GM12874 (cell line): ENCODE results near the gene KRT25.

Experiments
- TF ChIP-seq, protein P1 (sequence below): IDR thresholded peaks from 2 replicates; pipeline ENCODE4 v1.5.1; 2011; ENCODE audit warnings: low read depth, mild to moderate bottlenecking, control low read depth, low read length, moderate library complexity; ENCODE audit not compliant: insufficient read depth

The KRT25 gene

DNA sequence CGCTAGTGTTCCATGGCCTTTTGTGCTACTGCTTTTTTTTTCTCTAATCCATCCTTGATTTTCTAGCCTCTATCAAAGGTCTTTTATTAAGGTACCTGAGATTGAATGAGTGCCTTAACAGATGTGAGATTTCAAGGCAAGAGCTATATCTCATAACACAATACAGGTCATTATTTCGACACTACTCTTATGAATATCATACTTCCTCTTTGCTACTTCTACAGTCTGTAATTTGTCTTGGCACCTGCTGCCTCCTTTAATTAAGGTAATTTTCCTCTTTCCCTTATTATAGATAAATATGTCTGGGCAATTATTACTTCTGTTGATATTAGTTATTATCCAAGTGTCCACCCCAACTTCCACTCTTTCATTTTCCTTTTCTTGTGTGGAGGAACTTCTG lies 39.3 kb upstream of the KRT25 start:
- TF ChIP-seq, protein P1, sequence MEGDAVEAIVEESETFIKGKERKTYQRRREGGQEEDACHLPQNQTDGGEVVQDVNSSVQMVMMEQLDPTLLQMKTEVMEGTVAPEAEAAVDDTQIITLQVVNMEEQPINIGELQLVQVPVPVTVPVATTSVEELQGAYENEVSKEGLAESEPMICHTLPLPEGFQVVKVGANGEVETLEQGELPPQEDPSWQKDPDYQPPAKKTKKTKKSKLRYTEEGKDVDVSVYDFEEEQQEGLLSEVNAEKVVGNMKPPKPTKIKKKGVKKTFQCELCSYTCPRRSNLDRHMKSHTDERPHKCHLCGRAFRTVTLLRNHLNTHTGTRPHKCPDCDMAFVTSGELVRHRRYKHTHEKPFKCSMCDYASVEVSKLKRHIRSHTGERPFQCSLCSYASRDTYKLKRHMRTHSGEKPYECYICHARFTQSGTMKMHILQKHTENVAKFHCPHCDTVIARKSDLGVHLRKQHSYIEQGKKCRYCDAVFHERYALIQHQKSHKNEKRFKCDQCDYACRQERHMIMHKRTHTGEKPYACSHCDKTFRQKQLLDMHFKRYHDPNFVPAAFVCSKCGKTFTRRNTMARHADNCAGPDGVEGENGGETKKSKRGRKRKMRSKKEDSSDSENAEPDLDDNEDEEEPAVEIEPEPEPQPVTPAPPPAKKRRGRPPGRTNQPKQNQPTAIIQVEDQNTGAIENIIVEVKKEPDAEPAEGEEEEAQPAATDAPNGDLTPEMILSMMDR = no peak

DNA sequence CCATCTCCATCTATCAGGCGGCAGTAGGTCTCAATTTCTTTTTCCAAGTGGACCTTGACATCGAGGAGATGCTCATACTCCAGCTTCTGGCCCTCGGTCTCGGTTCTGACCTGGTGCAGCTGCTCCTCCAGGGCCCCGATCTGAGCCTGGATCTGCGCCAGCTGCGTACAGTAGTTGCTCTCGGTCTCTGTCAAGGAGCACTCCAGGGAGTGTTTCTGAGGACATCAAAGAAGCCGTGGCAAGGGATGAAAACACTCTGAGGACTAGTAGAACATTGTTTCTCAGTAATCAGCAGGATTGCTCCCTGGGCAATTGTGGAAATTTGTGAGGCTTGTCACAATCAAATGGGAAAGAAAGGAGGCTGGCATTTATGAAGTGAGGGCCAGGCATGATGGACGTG lies 38.7 kb upstream of the KRT25 start:
- TF ChIP-seq, protein P1 = no peak

DNA sequence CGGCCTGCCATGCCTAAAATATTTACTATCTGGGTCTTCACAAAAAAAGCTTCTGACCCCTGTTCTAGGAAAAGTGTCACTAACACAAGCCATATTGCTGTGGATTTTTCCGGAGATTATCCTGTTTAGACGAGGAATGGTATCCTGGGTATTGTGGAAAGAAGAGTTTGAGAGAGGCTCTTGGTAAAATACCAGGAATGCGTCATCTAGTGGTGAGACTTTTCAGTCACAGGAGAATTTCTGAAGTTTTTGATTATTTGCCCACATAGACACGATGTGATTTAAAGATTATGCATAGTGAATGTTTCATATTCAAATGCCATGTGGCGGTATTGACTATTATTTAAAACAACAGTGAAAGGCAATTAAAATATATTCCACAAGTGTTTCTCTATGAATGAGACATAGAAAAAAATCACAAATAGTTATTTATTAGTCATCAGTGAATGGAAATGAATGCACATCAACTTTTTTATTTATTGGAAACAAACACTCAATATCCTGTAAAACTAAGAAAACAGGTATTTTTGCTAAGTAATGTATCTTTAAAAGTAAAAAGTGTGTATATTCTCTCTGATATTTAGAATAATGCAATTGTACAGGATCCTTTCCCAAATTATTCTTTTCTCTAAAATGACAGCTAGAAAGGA lies 36.8 kb upstream of the KRT25 start:
- TF ChIP-seq, protein P1 = peak; percentile 39; the same call in 1 of the 2 replicates

DNA sequence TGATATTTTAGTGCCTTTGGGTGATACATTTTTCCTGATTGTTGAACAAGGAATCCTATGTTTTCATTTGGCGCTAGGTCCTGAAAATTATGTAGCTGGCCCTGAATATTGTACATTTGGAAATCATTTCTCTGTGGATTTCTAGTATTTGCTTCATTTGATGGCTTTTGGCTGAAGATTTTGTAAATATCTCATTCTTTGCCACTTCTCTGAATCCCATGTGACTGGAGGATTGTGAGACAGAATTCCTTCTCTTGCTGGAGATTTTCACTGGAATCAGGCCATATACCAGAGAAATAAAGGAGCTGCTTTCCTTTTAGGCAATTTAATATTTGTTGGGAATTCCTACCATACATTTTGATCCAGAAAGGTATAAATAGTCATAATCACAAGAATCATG lies 36.0 kb upstream of the KRT25 start:
- TF ChIP-seq, protein P1 = no peak

DNA sequence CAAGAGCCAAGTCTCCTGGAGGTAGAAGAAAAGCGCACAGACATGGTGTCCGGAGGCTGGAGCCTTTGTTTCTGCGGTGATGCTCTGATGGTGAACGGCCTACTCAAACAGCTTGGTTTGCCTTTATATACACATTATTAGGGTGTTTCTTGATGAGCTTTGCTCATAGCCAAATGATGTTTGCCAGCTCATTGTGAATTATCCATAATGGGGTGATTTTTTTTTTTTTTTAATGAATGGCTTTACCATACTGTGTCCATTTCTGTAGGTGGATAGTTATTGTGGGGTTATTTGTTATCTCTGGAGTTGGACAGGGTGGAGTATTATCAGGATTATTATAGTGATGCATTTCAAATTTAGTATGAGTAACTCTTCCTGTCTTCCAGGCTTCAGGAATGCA lies 27.3 kb upstream of the KRT25 start, which contains the start of gene KRT27:
TSS of gene KRT27 (minus strand) at position 101 of the 400 bp plus-strand sequence. CDS start at position 44, 57 bp downstream.
- TF ChIP-seq, protein P1 = no peak

DNA sequence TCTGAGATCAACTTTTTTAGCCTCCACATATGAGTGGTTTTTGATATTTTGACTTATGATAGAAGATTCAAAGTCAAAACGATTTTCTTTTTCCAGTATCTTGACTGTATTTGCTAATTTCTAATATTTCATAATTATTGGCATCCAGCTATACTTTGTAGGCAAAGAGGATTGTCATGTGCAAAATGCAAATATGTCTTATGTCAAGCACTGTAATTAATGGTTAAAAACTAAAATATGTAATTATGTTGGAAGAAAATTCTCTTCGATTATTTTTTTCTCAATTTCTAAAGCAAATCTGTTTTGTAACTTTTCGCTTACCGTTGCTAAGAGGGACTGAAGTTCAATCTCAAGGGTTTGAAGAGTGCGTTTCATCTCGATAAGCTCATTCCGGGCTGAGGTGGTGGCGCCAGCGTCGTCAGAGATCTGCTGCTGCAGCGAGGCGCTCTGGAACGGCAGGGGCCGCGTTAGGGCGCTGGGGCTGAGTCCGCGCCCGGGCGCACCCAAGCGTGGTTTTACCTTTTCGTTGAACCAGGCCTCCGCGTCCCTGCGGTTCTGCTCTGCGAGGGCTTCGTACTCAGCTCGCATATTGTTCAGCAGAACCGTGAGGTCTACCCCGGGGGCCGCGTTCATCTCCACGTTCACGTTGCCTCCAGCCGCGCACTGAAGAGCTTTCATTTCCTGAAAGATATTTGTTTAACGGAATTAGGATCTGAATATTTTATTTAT lies 24.2 kb upstream of the KRT25 start:
- TF ChIP-seq, protein P1 = no peak

DNA sequence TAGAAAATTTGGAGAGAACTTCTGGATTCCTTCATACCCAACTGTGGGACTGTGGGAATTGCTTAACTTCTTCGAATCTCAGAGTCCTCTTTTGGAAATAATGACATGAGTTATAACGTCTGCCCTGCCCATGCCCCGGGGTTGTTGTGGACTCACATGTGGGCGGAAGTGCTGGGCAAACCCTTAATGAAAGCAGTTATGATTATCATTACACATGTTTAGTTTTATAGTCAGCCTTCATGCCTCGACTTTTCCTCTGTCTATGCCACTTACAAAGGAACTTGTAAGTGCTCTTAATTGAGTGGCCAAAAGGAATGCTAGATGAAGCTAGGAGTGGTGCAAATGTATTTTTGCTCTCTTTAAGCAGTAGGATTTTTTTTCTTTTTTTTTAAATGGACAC lies 23.3 kb upstream of the KRT25 start:
- TF ChIP-seq, protein P1 = no peak
